ENCODE measurements around the gene ZNF766. TPM values are rescaled to one million over a fixed set of nuclear protein-coding genes. Genes with fewer than 3 reads are reported as not detected.

The ZNF766 gene
- polyA plus RNA-seq, 6 donors from 2014 or later = 27.8 to 62.4 (median 56.8) TPM

GRCh38 chr19:52345162-52345561 is 75.8 kb downstream of the ZNF766 start:
- no peaks in the 10 kb centered on the region for H3K27me3 Mint-ChIP-seq
- peaks cover 2 to 27% (median 6%) of the 10 kb centered on the region in 7 donors for H3K9me3 Mint-ChIP-seq
- DNase-seq = no peak
- no peak for ATAC-seq (ENCODE audit: low read depth in 2 of 2)
- peaks cover 12 to 22% of the 10 kb centered on the region in 2 donors for H3K36me3 Mint-ChIP-seq
- peaks cover 0 to 5% (median 0%) of the 10 kb centered on the region in 3 donors for H3K4me1 Mint-ChIP-seq
- H3K27ac Mint-ChIP-seq = no peak overlapping the region
- no peak overlapping the region for H3K4me3 Mint-ChIP-seq

Other genes starting within 250 kb of the ZNF766 start
- gene ZNF614, start 241.2 kb upstream of the ZNF766 start, polyA plus RNA-seq (ENCODE audit: low read depth in 6 of 6) = 10 to 100 TPM in 3 of 6 donors, 1 to 10 TPM in 3; 7.1 to 17.2 (median 9.5) TPM
- 1 to 10 TPM; 1.1 to 9.3 (median 5.9) TPM for gene ZNF432, start 220.7 kb upstream of the ZNF766 start, polyA plus RNA-seq (ENCODE audit: low read depth in 6 of 6)
- 1 to 10 TPM; 2.9 to 8.2 (median 4.2) TPM for gene ZNF841, start 173.8 kb upstream of the ZNF766 start, polyA plus RNA-seq (ENCODE audit: low read depth in 6 of 6)
- gene ZNF616, start 129.6 kb upstream of the ZNF766 start, polyA plus RNA-seq (ENCODE audit: low read depth in 6 of 6) = 1 to 10 TPM; 2.2 to 7.1 (median 4.9) TPM
- 10 to 100 TPM in 4 of 6 donors, 1 to 10 TPM in 2; 8.2 to 21.1 (median 12.0) TPM for gene ZNF836, start 98.0 kb upstream of the ZNF766 start, polyA plus RNA-seq (ENCODE audit: low read depth in 6 of 6)
- 100 to 1,000 TPM; 179 to 222 (median 202) TPM for gene PPP2R1A, start 79.5 kb upstream of the ZNF766 start, polyA plus RNA-seq (ENCODE audit: low read depth in 6 of 6)
- gene ZNF480, start 27.6 kb downstream of the ZNF766 start, polyA plus RNA-seq (ENCODE audit: low read depth in 6 of 6) = 10 to 100 TPM; 10.1 to 42.2 (median 29.7) TPM
- 10 to 100 TPM in 1 of 6 donors, 1 to 10 TPM in 5; 1.4 to 10.7 (median 3.3) TPM for gene ZNF610, start 66.7 kb downstream of the ZNF766 start, polyA plus RNA-seq (ENCODE audit: low read depth in 6 of 6)
- gene ZNF880, start 100.3 kb downstream of the ZNF766 start, polyA plus RNA-seq (ENCODE audit: low read depth in 6 of 6) = 10 to 100 TPM; 45.2 to 74.7 (median 58.4) TPM
- gene ZNF528, start 128.3 kb downstream of the ZNF766 start, polyA plus RNA-seq (ENCODE audit: low read depth in 6 of 6) = 10 to 100 TPM; 11.5 to 17.0 (median 16.1) TPM
- under 1 TPM in 2 of 6 donors, not detected in 4; 0.62 to 0.77 TPM for gene ZNF534, start 159.6 kb downstream of the ZNF766 start, polyA plus RNA-seq (ENCODE audit: low read depth in 6 of 6)
- 10 to 100 TPM in 1 of 6 donors, 1 to 10 TPM in 5; 1.5 to 19.0 (median 6.1) TPM for gene ZNF578, start 184.0 kb downstream of the ZNF766 start, polyA plus RNA-seq (ENCODE audit: low read depth in 6 of 6)

Measured in naive B cell (primary cell).